ENCODE results near the gene PTPRN2. TPM values are rescaled to one million over a fixed set of nuclear protein-coding genes. Genes with fewer than 3 reads are reported as not detected.

The PTPRN2 gene
- total and polyA plus RNA-seq, 9 of the 15 experiments (the other 6 are each of a cell fraction or from before 2014, with no cell fraction given), result not detected

DNA sequence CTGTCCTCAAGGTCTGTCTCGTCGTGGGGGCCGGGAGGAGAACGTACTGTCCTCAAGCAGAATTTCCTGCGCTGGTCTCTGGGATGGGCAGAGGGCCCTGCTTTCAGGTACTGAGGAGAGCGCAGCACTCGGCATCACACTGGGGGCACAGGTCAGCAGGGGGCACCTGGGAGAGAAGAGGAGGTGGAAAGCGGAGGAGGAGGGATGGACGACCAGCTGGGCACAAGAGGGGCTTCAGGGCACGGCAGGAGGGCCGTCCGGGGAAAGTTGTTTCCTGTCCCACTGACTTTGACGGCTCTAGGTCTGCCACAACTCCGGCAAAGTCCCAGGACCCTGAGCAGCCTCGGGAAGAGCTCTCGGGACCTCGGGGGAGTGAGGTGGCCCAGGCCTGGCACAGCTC is 714.0 kb downstream of the PTPRN2 start:
- FAIRE-seq, result no peak
- BruUV-seq (replicated peaks), result no TSS peak
- TF ChIP-seq E2F3 (CRISPR knock-in tag; IDR thresholded peaks at IDR 0.05), result no peak
- TF ChIP-seq C11orf30 (IDR thresholded peaks at IDR 0.05; ENCODE audit: low read depth), result no peak
- TF ChIP-seq DNMT1 (IDR thresholded peaks at IDR 0.05), result no peak
- TF ChIP-seq, protein P1, sequence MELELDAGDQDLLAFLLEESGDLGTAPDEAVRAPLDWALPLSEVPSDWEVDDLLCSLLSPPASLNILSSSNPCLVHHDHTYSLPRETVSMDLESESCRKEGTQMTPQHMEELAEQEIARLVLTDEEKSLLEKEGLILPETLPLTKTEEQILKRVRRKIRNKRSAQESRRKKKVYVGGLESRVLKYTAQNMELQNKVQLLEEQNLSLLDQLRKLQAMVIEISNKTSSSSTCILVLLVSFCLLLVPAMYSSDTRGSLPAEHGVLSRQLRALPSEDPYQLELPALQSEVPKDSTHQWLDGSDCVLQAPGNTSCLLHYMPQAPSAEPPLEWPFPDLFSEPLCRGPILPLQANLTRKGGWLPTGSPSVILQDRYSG (tag; conservative IDR thresholded peaks at IDR 0.05; ENCODE audit: low read depth), result no peak
- no peak for TF ChIP-seq TCF3 (CRISPR knock-in tag; IDR thresholded peaks at IDR 0.05)
- TF ChIP-seq FIP1L1 (IDR thresholded peaks at IDR 0.05; ENCODE audit: low read depth, low read length, poor library complexity, severe bottlenecking), result no peak
- TF ChIP-seq, protein P2, sequence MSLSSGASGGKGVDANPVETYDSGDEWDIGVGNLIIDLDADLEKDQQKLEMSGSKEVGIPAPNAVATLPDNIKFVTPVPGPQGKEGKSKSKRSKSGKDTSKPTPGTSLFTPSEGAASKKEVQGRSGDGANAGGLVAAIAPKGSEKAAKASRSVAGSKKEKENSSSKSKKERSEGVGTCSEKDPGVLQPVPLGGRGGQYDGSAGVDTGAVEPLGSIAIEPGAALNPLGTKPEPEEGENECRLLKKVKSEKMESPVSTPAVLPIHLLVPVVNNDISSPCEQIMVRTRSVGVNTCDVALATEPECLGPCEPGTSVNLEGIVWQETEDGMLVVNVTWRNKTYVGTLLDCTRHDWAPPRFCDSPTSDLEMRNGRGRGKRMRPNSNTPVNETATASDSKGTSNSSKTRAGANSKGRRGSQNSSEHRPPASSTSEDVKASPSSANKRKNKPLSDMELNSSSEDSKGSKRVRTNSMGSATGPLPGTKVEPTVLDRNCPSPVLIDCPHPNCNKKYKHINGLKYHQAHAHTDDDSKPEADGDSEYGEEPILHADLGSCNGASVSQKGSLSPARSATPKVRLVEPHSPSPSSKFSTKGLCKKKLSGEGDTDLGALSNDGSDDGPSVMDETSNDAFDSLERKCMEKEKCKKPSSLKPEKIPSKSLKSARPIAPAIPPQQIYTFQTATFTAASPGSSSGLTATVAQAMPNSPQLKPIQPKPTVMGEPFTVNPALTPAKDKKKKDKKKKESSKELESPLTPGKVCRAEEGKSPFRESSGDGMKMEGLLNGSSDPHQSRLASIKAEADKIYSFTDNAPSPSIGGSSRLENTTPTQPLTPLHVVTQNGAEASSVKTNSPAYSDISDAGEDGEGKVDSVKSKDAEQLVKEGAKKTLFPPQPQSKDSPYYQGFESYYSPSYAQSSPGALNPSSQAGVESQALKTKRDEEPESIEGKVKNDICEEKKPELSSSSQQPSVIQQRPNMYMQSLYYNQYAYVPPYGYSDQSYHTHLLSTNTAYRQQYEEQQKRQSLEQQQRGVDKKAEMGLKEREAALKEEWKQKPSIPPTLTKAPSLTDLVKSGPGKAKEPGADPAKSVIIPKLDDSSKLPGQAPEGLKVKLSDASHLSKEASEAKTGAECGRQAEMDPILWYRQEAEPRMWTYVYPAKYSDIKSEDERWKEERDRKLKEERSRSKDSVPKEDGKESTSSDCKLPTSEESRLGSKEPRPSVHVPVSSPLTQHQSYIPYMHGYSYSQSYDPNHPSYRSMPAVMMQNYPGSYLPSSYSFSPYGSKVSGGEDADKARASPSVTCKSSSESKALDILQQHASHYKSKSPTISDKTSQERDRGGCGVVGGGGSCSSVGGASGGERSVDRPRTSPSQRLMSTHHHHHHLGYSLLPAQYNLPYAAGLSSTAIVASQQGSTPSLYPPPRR (CRISPR knock-in tag; IDR thresholded peaks at IDR 0.05; ENCODE audit: borderline replicate concordance), result no peak
- no peak for TF ChIP-seq ATF7 (IDR thresholded peaks at IDR 0.05)
- no peak for TF ChIP-seq BCOR (IDR thresholded peaks at IDR 0.05)
- no peak for TF ChIP-seq CBX5 (IDR thresholded peaks at IDR 0.05; ENCODE audit: borderline replicate concordance, low read depth)
- no peak for TF ChIP-seq ZNF778 (CRISPR knock-in tag; IDR thresholded peaks at IDR 0.05)
- TF ChIP-seq, protein P3, sequence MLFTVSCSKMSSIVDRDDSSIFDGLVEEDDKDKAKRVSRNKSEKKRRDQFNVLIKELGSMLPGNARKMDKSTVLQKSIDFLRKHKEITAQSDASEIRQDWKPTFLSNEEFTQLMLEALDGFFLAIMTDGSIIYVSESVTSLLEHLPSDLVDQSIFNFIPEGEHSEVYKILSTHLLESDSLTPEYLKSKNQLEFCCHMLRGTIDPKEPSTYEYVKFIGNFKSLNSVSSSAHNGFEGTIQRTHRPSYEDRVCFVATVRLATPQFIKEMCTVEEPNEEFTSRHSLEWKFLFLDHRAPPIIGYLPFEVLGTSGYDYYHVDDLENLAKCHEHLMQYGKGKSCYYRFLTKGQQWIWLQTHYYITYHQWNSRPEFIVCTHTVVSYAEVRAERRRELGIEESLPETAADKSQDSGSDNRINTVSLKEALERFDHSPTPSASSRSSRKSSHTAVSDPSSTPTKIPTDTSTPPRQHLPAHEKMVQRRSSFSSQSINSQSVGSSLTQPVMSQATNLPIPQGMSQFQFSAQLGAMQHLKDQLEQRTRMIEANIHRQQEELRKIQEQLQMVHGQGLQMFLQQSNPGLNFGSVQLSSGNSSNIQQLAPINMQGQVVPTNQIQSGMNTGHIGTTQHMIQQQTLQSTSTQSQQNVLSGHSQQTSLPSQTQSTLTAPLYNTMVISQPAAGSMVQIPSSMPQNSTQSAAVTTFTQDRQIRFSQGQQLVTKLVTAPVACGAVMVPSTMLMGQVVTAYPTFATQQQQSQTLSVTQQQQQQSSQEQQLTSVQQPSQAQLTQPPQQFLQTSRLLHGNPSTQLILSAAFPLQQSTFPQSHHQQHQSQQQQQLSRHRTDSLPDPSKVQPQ (CRISPR knock-in tag; IDR thresholded peaks at IDR 0.05; ENCODE audit: borderline replicate concordance), result no peak
- no peak for TF ChIP-seq NONO (IDR thresholded peaks at IDR 0.05; ENCODE audit: low read depth in 2 of 2, low read length in 1 of 2)
- TF ChIP-seq ZBTB17 (CRISPR knock-in tag; IDR thresholded peaks at IDR 0.05), result no peak

More for the DNA sequence above, 714.0 kb downstream of the PTPRN2 start:
- peaks cover 7 to 58% of the 10 kb centered on the region in 2 experiments for H3K27me3 ChIP-seq (ENCODE audit: control insufficient read depth in 2 of 2, insufficient read depth in 2 of 2, low read length in 2 of 2)
- no peak overlapping the region for H3K4me3 ChIP-seq
- no peaks in the 10 kb centered on the region for H3K79me2 ChIP-seq (ENCODE audit: control insufficient read depth, insufficient read depth, low read length)
- ChIA-PET POLR2A (no interaction called here), CTCF (ENCODE audit: low intra/inter-chr PET ratio) (no interaction called here)
- H3K4me2 ChIP-seq (ENCODE audit: insufficient read depth, low read length), result no peak overlapping the region
- no peaks in the 10 kb centered on the region for H3K9me3 ChIP-seq (replicated peaks; ENCODE audit: control insufficient read depth, insufficient read depth, low read depth, low read length)
- no peaks in the 10 kb centered on the region for H3K9me1 ChIP-seq (ENCODE audit: control insufficient read depth, insufficient read depth, low read length)
- peaks cover 11% of the 10 kb centered on the region for H4K20me1 ChIP-seq (replicated peaks; ENCODE audit: control insufficient read depth, insufficient read depth, low read length)
- H3K4me1 ChIP-seq (replicated peaks in 1 of 2; ENCODE audit: control insufficient read depth in 2 of 2, insufficient read depth in 2 of 2, low read length in 2 of 2), result peaks cover 0 to 8% of the 10 kb centered on the region in 2 experiments; a peak in 2 of 5 replicates
- ATAC-seq (no peak), DNase-seq (ENCODE audit: extremely low read depth in 1 of 4, low spot score in 3 of 4) (no peak)
- H2AFZ ChIP-seq (ENCODE audit: low read depth, low read length), result no peak overlapping the region
- WGBS (ENCODE audit: insufficient coverage, low coverage, missing lambda C conversion rate), result 3% methylated on average over 15 of the region's 17 CpGs
- H3K36me3 ChIP-seq (ENCODE audit: control insufficient read depth, insufficient read depth, low read length), result no peaks in the 10 kb centered on the region
- in situ Hi-C loops (cut with MboI) (no loop called here), intact Hi-C loops (cut with micrococcal nuclease) (loop anchor here (2.0 kb wide), 1 partner anchor 441 kb away; no protein-coding TSS in a partner anchor)
- no peak overlapping the region for H3K27ac ChIP-seq (ENCODE audit: extremely low read depth, low read depth, low read length)
- H3K9ac ChIP-seq (ENCODE audit: insufficient read depth in 1 of 2, low read depth in 2 of 2, low read length in 2 of 2), result no peak overlapping the region; a peak in 1 of 4 replicates
